ENCODE measurements around the gene PLCB4. TPM values are rescaled to one million over a fixed set of nuclear protein-coding genes. Genes with fewer than 3 reads are reported as not detected.

PLCB4 gene
- total RNA-seq, 1 donor from 2014 or later, result 20.6 TPM

GRCh38 chr20:9323622-9324021 is 254.7 kb downstream of the PLCB4 start:
- Histone ChIP-seq H3K9ac (no peak overlapping the region), H3K27me3 (no peaks in the 10 kb centered on the region), H3K36me3 (no peaks in the 10 kb centered on the region), H3F3A (ENCODE audit: low read depth) (no peaks in the 10 kb centered on the region), H3K9me3 (ENCODE audit: low read depth) (no peaks in the 10 kb centered on the region), H3K27ac (no peak overlapping the region), H3K4me3 (no peak overlapping the region), H3K4me2 (no peak overlapping the region), H3K4me1 (peaks cover 23% of the 10 kb centered on the region), H4K20me1 (ENCODE audit: low read depth) (no peaks in the 10 kb centered on the region), H3K79me2 (ENCODE audit: low read depth) (no peaks in the 10 kb centered on the region), H2AFZ (replicated peaks) (no peak overlapping the region)
- H3K9me3 Mint-ChIP-seq, result no peaks in the 10 kb centered on the region
- DNase-seq (ENCODE audit: low spot score), result peak; percentile 41
- H3K36me3 Mint-ChIP-seq, result no peaks in the 10 kb centered on the region
- no peak overlapping the region for H3K4me3 Mint-ChIP-seq
- no peak overlapping the region for H3K27ac Mint-ChIP-seq
- no peak for TF ChIP-seq EZH2 (IDR thresholded peaks at IDR 0.05)
- TF ChIP-seq CTCF (IDR thresholded peaks at IDR 0.05), result peak; percentile 49
- peaks cover 44% of the 10 kb centered on the region for H3K4me1 Mint-ChIP-seq
- H3K27me3 Mint-ChIP-seq (ENCODE audit: insufficient read depth, low read depth), result peaks cover 2% of the 10 kb centered on the region

- Mint-ChIP-seq H3K27me3 (ENCODE audit: insufficient read depth, low read depth) (peaks cover under 1% of the 10 kb centered on the region), H3K4me1 (peaks cover 41% of the 10 kb centered on the region), H3K4me3 (no peak overlapping the region), H3K27ac (no peak overlapping the region), H3K9me3 (no peaks in the 10 kb centered on the region), H3K36me3 (no peaks in the 10 kb centered on the region)
- Histone ChIP-seq H3K4me3 (no peak overlapping the region), H3K79me2 (ENCODE audit: low read depth) (no peaks in the 10 kb centered on the region), H2AFZ (replicated peaks) (no peak overlapping the region), H3K27me3 (no peaks in the 10 kb centered on the region), H3K4me2 (peak overlapping the region; percentile 8), H3F3A (ENCODE audit: low read depth) (peaks cover 27% of the 10 kb centered on the region), H3K9ac (no peak overlapping the region), H3K4me1 (peaks cover 62% of the 10 kb centered on the region), H3K27ac (no peak overlapping the region), H3K9me3 (ENCODE audit: low read depth) (no peaks in the 10 kb centered on the region), H4K20me1 (ENCODE audit: low read depth) (no peaks in the 10 kb centered on the region), H3K36me3 (no peaks in the 10 kb centered on the region)
- no peak for TF ChIP-seq CTCF (IDR thresholded peaks at IDR 0.05)
- TF ChIP-seq EZH2 (IDR thresholded peaks at IDR 0.05), result no peak
- no peak for TF ChIP-seq EZH2phosphoT487 (IDR thresholded peaks at IDR 0.05)
- no peak for DNase-seq (ENCODE audit: low spot score)
These were observed 260.6 kb downstream of the PLCB4 start for GRCh38 chr20:9329355-9330101.

- Mint-ChIP-seq H3K36me3 (no peaks in the 10 kb centered on the region), H3K4me1 (peaks cover 36% of the 10 kb centered on the region), H3K27ac (peak overlapping the region; percentile 46), H3K9me3 (no peaks in the 10 kb centered on the region), H3K27me3 (ENCODE audit: insufficient read depth, low read depth) (no peaks in the 10 kb centered on the region), H3K4me3 (peak overlapping the region; percentile 14)
- DNase-seq (ENCODE audit: low spot score), result no peak
- no peaks in the 10 kb centered on the region for H3K27me3 ChIP-seq
- H3K79me2 ChIP-seq (ENCODE audit: low read depth), result no peaks in the 10 kb centered on the region
- H3K4me3 ChIP-seq, result no peak overlapping the region
- no peaks in the 10 kb centered on the region for H3K36me3 ChIP-seq
- no peak overlapping the region for H3K9ac ChIP-seq
- TF ChIP-seq CTCF (IDR thresholded peaks at IDR 0.05) (no peak), EZH2 (IDR thresholded peaks at IDR 0.05) (no peak), EZH2phosphoT487 (IDR thresholded peaks at IDR 0.05) (no peak)
- H3K27ac ChIP-seq, result no peak overlapping the region
- peak overlapping the region; percentile 8 for H3K4me2 ChIP-seq
- H3K9me3 ChIP-seq (ENCODE audit: low read depth), result no peaks in the 10 kb centered on the region
- peaks cover 58% of the 10 kb centered on the region for H3K4me1 ChIP-seq
- peaks cover 27% of the 10 kb centered on the region for H3F3A ChIP-seq (ENCODE audit: low read depth)
- no peaks in the 10 kb centered on the region for H4K20me1 ChIP-seq (ENCODE audit: low read depth)
- no peak overlapping the region for H2AFZ ChIP-seq (replicated peaks)
These were observed 261.3 kb downstream of the PLCB4 start for GRCh38 chr20:9330151-9330550.
